HG02759 (cell line): Measurements from ENCODE around the gene MTMR2.

Experiments used
- ATAC-seq: cut with Tn5 transposase; IDR thresholded peaks from one replicate; pipeline ENCODE4 v1.9.1; 2021; ENCODE audit warnings: mild to moderate bottlenecking, moderate library complexity; ENCODE audit not compliant: unreplicated experiment

Gene MTMR2

DNA sequence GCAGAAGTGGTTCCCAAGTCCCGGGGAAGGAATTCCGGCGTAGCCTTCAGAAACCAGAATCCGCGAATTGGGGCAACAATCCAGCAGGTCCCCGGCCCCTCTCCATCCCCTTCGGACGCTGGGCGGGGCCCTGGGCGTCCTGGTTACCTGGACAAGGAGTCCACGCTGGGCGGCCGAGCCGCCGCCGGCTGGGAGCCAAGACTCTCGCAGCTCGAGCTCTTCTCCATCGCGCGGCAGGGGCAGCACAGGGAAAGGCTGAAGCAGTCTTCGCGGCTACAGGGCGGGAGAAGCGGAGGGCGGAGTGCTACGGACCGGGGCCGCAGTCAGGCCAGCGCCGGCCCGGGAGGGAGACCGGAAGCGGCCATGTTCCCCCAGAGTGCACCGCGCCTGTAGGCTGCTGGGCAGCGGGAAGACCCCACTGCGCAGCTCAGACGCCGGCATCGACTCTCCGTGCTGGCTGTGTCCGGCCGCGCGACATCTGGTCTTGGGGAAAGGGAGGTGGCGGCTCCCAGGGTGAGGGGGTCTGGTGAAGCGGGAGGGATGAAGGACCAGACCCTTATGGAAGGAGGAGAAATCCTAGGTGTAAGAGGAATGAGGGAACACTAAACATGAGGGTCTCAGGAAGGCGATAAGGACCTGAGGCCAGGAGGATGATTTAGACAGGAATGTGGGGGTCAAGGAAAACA is at the start of gene MTMR2:
Gene MTMR2, minus strand, starts transcription at position 380 of the 686 bp plus-strand sequence. Its CDS starts 153 bp downstream, at position 227.
- ATAC-seq: peak; percentile 100

DNA sequence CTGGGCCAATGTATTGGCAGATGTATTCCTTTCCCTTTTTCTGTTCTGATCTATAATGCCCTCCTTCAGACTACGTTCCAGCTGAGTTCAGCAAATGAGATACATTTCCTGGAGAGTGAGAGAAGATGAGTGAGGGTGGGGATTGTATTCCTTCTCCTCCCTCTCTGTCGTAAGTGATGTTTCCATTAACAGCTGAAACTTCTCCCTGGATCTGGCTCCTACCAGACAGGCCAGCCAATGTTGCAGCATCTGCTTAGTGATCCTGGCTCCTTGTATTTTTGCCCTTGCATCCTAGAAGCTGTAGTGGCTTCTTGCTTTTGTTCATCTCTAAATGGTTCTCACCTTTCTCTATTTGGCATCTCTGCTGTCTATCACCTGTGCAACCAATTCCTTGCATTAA is 48.2 kb upstream of the MTMR2 start:
- no peak for ATAC-seq

- no peak for ATAC-seq
These were observed 44.7 kb upstream of the MTMR2 start for GRCh38 chr11:95968585-95968984.

DNA sequence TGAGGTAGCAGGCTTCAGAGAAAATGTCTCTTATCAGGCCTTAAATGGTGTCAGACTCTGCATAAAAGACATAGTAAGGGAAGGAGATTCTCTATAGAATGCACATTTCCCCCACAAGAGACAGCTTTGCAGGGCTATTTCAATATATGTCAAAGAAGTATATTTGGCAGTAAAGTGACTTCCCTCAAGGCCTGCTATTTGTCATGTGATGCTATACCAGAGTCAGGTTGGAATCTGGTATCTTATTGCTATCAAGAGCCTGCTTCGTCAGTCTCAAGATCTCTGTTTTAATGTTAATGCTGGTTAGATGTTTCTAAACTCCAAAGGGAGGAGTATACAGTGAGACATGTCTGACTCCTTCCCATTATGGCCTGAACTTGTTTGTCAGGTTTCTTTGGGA is 40.4 kb upstream of the MTMR2 start:
- no peak for ATAC-seq

GRCh38 chr11:95961758-95962157 is 37.9 kb upstream of the MTMR2 start:
- no peak for ATAC-seq

DNA sequence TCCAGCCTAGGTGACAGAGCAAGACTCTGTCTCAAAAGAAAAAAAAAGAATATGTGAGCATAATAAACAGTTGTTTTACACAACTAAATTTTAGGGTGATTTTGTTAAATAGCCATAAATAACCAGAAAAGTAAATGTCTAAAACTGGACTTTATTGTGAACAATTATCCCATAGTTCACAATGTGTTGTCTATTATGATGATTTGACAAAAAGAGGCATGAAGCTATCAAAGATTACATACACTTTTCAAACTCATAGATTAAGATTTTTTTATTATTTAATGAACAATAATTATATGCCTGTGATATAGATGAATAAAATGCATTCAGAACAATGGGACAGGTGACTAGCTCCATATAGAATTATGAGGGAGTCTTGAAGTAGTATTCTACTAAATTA is 27.0 kb upstream of the MTMR2 start:
- no peak for ATAC-seq

- ATAC-seq: no peak
These were observed 24.7 kb upstream of the MTMR2 start for GRCh38 chr11:95948637-95949036.

- ATAC-seq: no peak
These were observed 20.7 kb upstream of the MTMR2 start for GRCh38 chr11:95944623-95945022.

- ATAC-seq: no peak
These were observed 19.6 kb upstream of the MTMR2 start for GRCh38 chr11:95943546-95943945.

DNA sequence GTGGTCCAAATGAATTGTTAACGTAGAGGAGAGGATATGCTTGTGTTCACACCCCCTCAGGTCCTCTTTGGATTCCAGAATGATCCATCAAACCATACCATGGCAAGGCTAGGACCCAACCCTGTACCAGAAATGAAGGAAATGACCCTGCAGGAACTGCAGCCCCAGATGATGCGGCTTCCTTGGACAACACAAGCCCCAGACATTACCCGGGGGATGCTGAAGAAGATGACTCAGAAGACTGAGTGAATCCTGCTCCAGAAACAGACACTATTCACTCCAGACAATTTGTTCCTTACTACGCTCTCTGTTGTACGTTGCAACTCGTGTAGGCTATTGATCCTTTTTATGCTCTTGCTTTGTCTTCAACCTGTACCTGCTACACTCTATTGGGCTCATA is 15.2 kb upstream of the MTMR2 start:
- no peak for ATAC-seq

DNA sequence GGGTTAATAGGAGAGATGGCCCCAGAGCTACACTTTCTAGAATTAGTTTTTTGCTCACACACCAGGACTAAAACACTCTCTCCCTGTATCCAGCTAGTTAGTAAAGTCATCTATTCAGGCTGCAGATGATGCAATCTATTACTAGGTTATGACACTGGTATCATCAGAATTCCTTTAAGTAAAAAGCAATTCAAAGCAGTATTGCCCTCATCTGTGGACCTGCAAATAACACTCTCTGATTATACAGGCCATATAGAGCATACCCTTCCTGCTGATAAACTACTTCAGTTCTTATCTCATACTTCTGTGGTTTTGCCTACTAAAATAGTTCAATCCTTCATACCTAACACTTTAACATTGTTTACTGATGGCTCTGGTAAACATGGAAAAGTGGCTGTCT is 13.5 kb upstream of the MTMR2 start:
- no peak for ATAC-seq

DNA sequence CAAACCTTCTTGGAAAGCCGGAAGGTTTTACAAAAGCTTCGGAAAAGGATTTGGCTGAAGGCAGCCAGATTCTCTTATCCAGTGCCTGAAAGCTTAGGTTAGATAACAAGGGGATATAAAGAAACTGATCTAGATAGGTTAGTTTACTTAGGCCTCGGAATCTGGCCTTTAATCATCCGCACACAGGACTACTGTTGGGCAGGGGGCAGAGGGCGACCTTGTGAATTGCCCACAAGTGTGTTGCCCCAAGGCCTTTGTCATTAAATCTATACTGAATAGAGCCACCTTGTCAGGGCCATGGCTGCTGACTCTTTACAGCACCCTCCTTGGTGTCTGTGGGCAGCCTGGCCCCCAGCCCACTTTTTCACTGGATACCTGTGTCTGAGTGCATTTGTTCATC is 9.7 kb upstream of the MTMR2 start:
- no peak for ATAC-seq

DNA sequence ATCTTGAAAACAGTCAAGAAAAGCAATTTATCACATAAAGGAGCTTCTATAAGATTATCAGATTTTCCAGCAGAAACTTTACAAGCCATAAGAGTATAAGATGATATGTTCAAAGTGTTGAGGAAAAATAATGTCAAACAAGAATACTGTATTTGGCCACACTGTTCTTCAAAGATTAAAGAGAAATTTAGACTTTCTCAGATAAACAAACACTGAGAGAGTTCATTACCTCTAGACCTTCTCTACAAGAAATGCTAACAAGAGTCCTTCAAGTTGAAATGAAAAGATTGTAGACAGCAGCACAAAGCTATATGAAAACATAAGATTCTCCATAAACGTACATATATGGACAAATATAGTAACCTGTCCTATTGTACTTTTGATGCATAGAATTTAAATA is 8.0 kb upstream of the MTMR2 start:
- no peak for ATAC-seq

GRCh38 chr11:95930948-95931347 is 7.0 kb upstream of the MTMR2 start:
- ATAC-seq: no peak

DNA sequence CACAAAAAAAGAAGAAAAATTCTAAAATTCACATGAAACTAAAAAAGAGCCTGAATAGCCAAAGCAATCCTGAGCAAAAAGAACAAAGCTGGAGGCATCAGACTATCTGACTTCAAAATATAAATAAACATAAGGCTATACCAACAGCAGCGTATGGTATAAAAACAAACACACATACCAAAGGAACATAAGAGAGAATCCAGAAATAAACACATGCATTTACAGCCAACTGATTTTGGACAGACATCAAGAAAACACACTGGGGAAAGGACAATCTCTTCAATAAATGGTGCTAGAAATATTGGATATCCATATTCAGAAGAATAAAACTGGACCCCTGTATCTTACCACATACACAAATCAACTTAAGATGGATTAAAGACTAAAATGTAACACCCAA is 2.8 kb upstream of the MTMR2 start:
- ATAC-seq: no peak

- ATAC-seq: no peak
These were observed 1.1 kb upstream of the MTMR2 start for GRCh38 chr11:95925011-95925410.

- no peak for ATAC-seq
These were observed 480 bp upstream of the MTMR2 start for GRCh38 chr11:95924414-95924760.

DNA sequence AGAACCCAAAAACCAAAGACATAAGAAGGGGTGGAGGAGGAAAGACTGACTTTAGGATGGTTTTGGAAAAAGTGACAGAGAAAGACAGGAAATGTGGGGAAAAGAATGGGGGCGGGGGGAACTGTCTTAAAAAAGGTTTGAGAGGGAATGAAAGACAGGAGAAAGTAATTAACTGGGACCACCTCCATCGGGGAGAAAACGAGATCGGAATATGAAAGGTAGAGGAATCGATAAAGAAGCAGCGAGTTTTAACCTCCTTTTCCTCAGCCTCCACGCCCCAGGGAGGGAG is 524 bp downstream of the MTMR2 start:
- no peak for ATAC-seq

- no peak for ATAC-seq
These were observed 1.1 kb downstream of the MTMR2 start for GRCh38 chr11:95922536-95923438.

DNA sequence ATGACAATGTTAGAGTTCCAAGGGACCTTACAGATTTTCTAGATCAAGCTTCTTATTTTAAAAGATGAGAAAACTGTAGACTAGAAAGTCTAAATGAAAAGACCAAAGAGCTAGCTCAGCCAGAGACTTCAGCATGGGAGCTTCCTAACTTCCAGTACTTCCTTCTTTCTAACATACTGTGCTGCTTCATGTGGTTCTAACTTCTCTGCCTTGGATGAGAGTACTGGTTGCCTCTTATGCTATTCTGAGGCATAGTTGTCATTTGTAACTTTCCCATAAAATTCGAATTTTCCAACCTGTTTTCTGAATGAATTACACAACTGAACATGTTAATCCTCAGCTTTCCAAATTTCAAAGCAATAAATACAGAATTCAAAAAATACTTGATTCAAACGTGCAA is 1.8 kb downstream of the MTMR2 start:
- no peak for ATAC-seq

DNA sequence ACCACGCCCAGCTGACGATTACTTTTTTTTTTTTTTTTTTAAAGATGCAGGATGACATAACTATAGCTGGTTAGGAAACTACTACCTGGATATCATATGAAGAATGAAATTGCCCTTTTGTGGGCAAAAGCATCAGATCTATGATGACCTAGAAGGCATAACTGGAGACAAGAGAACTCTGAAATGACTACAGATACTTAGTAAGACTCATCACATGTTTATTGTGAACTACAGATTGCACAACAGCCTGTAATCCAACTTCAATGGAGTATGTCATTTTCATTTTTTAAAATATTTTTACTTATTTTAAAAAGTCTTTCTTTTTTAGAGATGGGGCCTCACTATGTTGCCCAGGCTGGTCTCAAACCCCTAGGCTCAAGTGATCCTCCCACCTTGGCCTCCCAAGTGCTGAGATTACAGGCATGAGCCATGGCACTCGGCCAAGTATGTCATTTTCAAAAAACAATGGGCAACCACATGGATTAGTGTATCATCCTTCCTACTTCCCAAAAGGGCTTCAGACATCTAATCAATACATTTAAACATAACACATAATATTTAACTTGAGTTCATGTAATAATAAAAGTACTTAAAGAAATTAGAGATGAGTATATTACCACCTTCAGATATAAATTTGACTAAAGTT is 3.3 kb downstream of the MTMR2 start:
- ATAC-seq: no peak

GRCh38 chr11:95919514-95919913 is 4.4 kb downstream of the MTMR2 start:
- no peak for ATAC-seq
